Measurements from ENCODE around the gene BCAP31.
"Not testable (repeated sequence)": the region's sequence is repeated elsewhere in the genome, so short reads cannot be mapped to it uniquely, and the experiment has no call there.

The BCAP31 gene

GRCh38 chrX:153697924-153698865 lies 26.0 kb downstream of the BCAP31 start:
- DNase-seq (no peak), ATAC-seq (no peak)
- no peak overlapping the region for H3K27ac Mint-ChIP-seq
- no peaks in the 10 kb centered on the region for H3K27me3 Mint-ChIP-seq
- H3K9me3 Mint-ChIP-seq = no peaks in the 10 kb centered on the region
- H3K4me3 Mint-ChIP-seq = no peak overlapping the region
- no peaks in the 10 kb centered on the region for H3K4me1 Mint-ChIP-seq

- not testable (repeated sequence) for ATAC-seq, H3K4me1 Mint-ChIP-seq
Observed at GRCh38 chrX:153696986-153697722, 27.0 kb downstream of the BCAP31 start.

DNA sequence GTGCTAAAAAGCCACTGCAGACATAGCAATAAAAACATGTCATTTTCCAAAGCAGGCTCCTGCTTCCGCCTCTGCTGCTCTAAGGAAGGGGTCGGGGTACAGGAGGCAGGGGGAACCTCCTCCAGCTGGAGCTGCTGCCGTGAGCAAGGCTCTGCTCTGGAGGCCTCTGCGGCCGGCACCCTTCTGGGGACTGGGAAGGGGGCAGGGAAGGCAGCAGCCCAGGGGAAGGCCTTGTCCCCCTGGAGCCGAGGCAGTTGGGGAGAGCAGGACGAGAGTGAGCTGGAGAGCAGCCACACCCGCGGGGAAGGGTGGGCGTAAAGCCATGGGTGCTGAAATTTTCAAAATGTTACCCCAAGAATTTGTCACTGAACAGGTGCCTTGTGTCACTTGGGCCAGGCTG lies 27.6 kb downstream of the BCAP31 start:
- H3K4me1 Mint-ChIP-seq, H3K9me3 Mint-ChIP-seq, H3K27me3 Mint-ChIP-seq, ATAC-seq, DNase-seq, H3K4me3 Mint-ChIP-seq: not testable (repeated sequence)
- H3K27ac Mint-ChIP-seq = peak overlapping the region in 1 of 2 donors; percentile 19

More at GRCh38 chrX:153696986-153697722, 27.0 kb downstream of the BCAP31 start:
- H3K4me3 Mint-ChIP-seq, DNase-seq, H3K9me3 Mint-ChIP-seq, H3K27me3 Mint-ChIP-seq: not testable (repeated sequence)
- peak overlapping the region in 1 of 2 donors; percentile 19 for H3K27ac Mint-ChIP-seq

DNA sequence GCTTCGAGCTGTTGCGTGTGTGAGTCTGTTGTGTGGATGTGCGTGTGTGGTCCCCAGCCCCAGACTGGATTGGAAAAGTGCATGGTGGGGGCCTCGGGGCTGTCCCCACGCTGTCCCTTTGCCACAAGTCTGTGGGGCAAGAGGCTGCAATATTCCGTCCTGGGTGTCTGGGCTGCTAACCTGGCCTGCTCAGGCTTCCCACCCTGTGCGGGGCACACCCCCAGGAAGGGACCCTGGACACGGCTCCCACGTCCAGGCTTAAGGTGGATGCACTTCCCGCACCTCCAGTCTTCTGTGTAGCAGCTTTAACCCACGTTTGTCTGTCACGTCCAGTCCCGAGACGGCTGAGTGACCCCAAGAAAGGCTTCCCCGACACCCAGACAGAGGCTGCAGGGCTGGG lies 28.1 kb downstream of the BCAP31 start:
- Mint-ChIP-seq H3K4me1 (no peaks in the 10 kb centered on the region), H3K27me3 (no peaks in the 10 kb centered on the region), H3K9me3 (no peaks in the 10 kb centered on the region), H3K27ac (no peak overlapping the region), H3K4me3 (no peak overlapping the region)
- DNase-seq = no peak
- ATAC-seq = no peak

DNA sequence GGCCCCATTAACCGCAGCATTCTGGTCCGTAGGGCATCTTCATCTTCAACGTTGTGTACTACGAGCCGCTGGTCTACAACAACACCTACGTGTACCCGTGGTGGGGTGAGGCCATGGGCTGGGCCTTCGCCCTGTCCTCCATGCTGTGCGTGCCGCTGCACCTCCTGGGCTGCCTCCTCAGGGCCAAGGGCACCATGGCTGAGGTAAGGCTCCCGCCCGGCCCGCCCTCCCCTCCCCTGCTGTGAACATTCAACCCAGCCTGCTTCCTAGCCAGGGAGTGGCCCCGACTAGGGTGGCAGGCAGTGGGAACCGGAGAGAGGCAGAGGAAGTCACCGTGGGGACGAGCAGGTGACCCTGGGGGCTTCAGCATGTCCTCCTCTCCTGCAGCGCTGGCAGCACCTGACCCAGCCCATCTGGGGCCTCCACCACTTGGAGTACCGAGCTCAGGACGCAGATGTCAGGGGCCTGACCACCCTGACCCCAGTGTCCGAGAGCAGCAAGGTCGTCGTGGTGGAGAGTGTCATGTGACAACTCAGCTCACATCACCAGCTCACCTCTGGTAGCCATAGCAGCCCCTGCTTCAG lies 29.4 kb downstream of the BCAP31 start:
- no peak for ATAC-seq
- Mint-ChIP-seq H3K9me3 (no peaks in the 10 kb centered on the region), H3K27me3 (peaks cover 8% of the 10 kb centered on the region), H3K4me1 (no peaks in the 10 kb centered on the region), H3K4me3 (no peak overlapping the region), H3K27ac (no peak overlapping the region)
- DNase-seq = no peak

- H3K4me3 Mint-ChIP-seq, ATAC-seq, DNase-seq, H3K4me1 Mint-ChIP-seq, H3K27ac Mint-ChIP-seq, H3K9me3 Mint-ChIP-seq: not testable (repeated sequence)
- H3K27me3 Mint-ChIP-seq = peaks cover 13% of the 10 kb centered on the region
Observed at GRCh38 chrX:153694256-153694655, 29.9 kb downstream of the BCAP31 start.

GRCh38 chrX:153693216-153694086 lies 30.7 kb downstream of the BCAP31 start:
- H3K4me3 Mint-ChIP-seq = no peak overlapping the region
- peaks cover 13% of the 10 kb centered on the region for H3K27me3 Mint-ChIP-seq
- no peaks in the 10 kb centered on the region for H3K9me3 Mint-ChIP-seq
- H3K4me1 Mint-ChIP-seq = no peaks in the 10 kb centered on the region
- ATAC-seq (peak; percentile 7), DNase-seq (no peak)
- no peak overlapping the region for H3K27ac Mint-ChIP-seq

GRCh38 chrX:153692611-153693156 lies 31.5 kb downstream of the BCAP31 start:
- H3K4me3 Mint-ChIP-seq = no peak overlapping the region
- peaks cover 13% of the 10 kb centered on the region for H3K27me3 Mint-ChIP-seq
- no peaks in the 10 kb centered on the region for H3K4me1 Mint-ChIP-seq
- peak overlapping the region in 1 of 2 donors; percentile 89 for H3K27ac Mint-ChIP-seq
- H3K9me3 Mint-ChIP-seq = no peaks in the 10 kb centered on the region
- DNase-seq = no peak
- ATAC-seq = no peak

GRCh38 chrX:153692003-153692402 lies 32.2 kb downstream of the BCAP31 start:
- no peak overlapping the region for H3K27ac Mint-ChIP-seq
- no peaks in the 10 kb centered on the region for H3K9me3 Mint-ChIP-seq
- ATAC-seq (no peak), DNase-seq (no peak)
- H3K27me3 Mint-ChIP-seq = peaks cover 13% of the 10 kb centered on the region
- peaks cover 5% of the 10 kb centered on the region for H3K4me1 Mint-ChIP-seq
- H3K4me3 Mint-ChIP-seq = no peak overlapping the region

DNA sequence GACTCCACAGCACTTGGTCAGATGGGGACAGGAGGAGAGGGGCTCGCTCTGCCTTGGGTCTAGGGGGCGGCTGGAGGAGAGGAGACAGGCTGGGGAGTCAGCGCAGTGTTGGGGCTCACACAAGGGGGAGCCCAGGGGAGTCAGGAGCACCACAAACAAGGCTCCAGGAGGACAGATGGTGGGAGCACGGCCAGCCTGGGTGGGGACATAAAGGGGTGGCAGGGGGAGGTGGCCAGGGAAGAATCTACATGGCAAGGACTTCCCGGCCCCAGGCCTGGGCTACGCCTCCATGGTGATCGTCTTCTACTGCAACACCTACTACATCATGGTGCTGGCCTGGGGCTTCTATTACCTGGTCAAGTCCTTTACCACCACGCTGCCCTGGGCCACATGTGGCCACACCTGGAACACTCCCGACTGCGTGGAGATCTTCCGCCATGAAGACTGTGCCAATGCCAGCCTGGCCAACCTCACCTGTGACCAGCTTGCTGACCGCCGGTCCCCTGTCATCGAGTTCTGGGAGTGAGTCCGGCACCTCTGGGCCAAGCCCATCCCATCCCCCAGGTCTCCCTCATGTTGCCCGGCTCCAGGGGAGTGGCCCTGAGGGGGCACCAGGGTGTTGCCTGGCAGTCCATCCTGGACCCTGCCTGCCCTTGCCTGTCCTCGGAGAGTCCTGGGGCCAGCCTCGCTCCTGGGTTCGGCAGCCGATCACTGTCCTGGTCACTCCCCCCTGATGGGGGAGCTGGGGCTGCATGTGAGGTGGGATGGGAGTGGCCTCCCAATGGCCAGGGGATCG lies 33.0 kb downstream of the BCAP31 start:
- H3K27ac Mint-ChIP-seq = peak overlapping the region in 1 of 2 donors; percentile 48
- peaks cover 19% of the 10 kb centered on the region for H3K27me3 Mint-ChIP-seq
- H3K9me3 Mint-ChIP-seq, ATAC-seq, H3K4me3 Mint-ChIP-seq, DNase-seq, H3K4me1 Mint-ChIP-seq: not testable (repeated sequence)

DNA sequence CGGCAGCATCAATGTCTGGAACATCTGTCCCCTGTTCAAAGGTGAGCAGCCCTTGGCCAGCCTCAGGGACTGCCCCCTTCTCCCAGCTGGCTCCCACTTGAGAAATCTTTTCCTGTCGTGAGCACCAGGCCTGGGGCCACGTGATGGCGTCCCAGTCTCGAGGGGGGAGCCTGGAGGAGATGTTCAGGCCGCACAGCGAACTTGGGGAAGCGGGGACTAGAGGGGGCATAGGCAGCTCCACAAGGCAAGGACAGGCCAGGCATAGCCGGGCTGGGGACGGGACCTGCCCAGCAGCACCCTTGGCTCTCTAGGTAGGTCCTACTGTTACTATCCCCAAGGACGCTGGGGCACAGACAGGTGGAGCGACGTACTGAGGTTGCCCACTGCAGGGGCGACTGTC lies 33.7 kb downstream of the BCAP31 start:
- H3K4me3 Mint-ChIP-seq = no peak overlapping the region

GRCh38 chrX:153689654-153690465 lies 34.3 kb downstream of the BCAP31 start:
- Mint-ChIP-seq H3K9me3 (no peaks in the 10 kb centered on the region), H3K27me3 (peaks cover 30% of the 10 kb centered on the region), H3K27ac (no peak overlapping the region), H3K4me3 (no peak overlapping the region), H3K4me1 (peaks cover 5% of the 10 kb centered on the region)
- no peak for DNase-seq
- no peak for ATAC-seq

More for the DNA sequence above, 33.7 kb downstream of the BCAP31 start:
- Mint-ChIP-seq H3K27me3 (peaks cover 27% of the 10 kb centered on the region), H3K9me3 (no peaks in the 10 kb centered on the region), H3K27ac (no peak overlapping the region), H3K4me1 (peaks cover 5% of the 10 kb centered on the region)
- no peak for DNase-seq
- no peak for ATAC-seq

GRCh38 chrX:153688911-153689590 lies 35.1 kb downstream of the BCAP31 start:
- Mint-ChIP-seq H3K4me1 (peaks cover 5% of the 10 kb centered on the region), H3K27ac (no peak overlapping the region), H3K4me3 (no peak overlapping the region), H3K27me3 (peaks cover 30% of the 10 kb centered on the region), H3K9me3 (no peaks in the 10 kb centered on the region)
- no peak for DNase-seq
- ATAC-seq = no peak
